ENCODE results near the gene TRIM47. TPM values are rescaled to one million over a fixed set of nuclear protein-coding genes. Genes with fewer than 3 reads are reported as not detected.

The TRIM47 gene
- total and polyA plus RNA-seq, 2 of the 13 experiments (the other 11 are each of a cell fraction or from before 2014, with no cell fraction given) = 33.5 to 82.0 TPM

- TF ChIP-seq FOXM1 (CRISPR knock-in tag; IDR thresholded peaks at IDR 0.05) (no peak), ZNF577 (CRISPR knock-in tag; IDR thresholded peaks at IDR 0.05; ENCODE audit: borderline replicate concordance, low read depth) (no peak), ZNF343 (CRISPR knock-in tag; IDR thresholded peaks at IDR 0.05) (no peak), PLSCR1 (CRISPR knock-in tag; IDR thresholded peaks at IDR 0.05; ENCODE audit: borderline replicate concordance) (no peak), THAP9 (CRISPR knock-in tag; IDR thresholded peaks at IDR 0.05; ENCODE audit: borderline replicate concordance) (no peak), POLR2AphosphoS5 (IDR thresholded peaks at IDR 0.05; ENCODE audit: low read depth, low read length) (peak; percentile 59), ZNF34 (CRISPR knock-in tag; IDR thresholded peaks at IDR 0.05; ENCODE audit: borderline replicate concordance) (no peak), TFE3 (CRISPR knock-in tag; IDR thresholded peaks at IDR 0.05) (0 out of 2 replicates have a peak, but pooled peaks have one; percentile 35), ZFP36L2 (CRISPR knock-in tag; IDR thresholded peaks at IDR 0.05) (no peak), FOXK1 (CRISPR knock-in tag; IDR thresholded peaks at IDR 0.05; ENCODE audit: borderline replicate concordance, low read depth) (no peak), TSC22D2 (CRISPR knock-in tag; IDR thresholded peaks at IDR 0.05; ENCODE audit: borderline replicate concordance) (peak; percentile 79; the same call in 1 of the 2 replicates), ARHGAP35 (CRISPR knock-in tag; IDR thresholded peaks at IDR 0.05; ENCODE audit: borderline replicate concordance) (peak; percentile 89; the same call in 1 of the 2 replicates), ETS1 (CRISPR knock-in tag; IDR thresholded peaks at IDR 0.05) (no peak), MED1 (CRISPR knock-in tag; IDR thresholded peaks at IDR 0.05) (peak; percentile 57), ZNF10 (CRISPR knock-in tag; IDR thresholded peaks at IDR 0.05; ENCODE audit: borderline replicate concordance, low read depth) (no peak), ZNF782 (CRISPR knock-in tag; IDR thresholded peaks at IDR 0.05; ENCODE audit: borderline replicate concordance) (no peak), CHCHD3 (CRISPR knock-in tag; IDR thresholded peaks at IDR 0.05) (no peak), HMGA1 (CRISPR knock-in tag; conservative IDR thresholded peaks at IDR 0.05) (no peak), KAT2B (IDR thresholded peaks at IDR 0.05; ENCODE audit: borderline replicate concordance, low read depth, low read length) (no peak)
- TF ChIP-seq, protein P1, sequence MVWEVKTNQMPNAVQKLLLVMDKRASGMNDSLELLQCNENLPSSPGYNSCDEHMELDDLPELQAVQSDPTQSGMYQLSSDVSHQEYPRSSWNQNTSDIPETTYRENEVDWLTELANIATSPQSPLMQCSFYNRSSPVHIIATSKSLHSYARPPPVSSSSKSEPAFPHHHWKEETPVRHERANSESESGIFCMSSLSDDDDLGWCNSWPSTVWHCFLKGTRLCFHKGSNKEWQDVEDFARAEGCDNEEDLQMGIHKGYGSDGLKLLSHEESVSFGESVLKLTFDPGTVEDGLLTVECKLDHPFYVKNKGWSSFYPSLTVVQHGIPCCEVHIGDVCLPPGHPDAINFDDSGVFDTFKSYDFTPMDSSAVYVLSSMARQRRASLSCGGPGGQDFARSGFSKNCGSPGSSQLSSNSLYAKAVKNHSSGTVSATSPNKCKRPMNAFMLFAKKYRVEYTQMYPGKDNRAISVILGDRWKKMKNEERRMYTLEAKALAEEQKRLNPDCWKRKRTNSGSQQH (CRISPR knock-in tag; IDR thresholded peaks at IDR 0.05; ENCODE audit: low read depth) = peak; percentile 70
- TF ChIP-seq, protein P2, sequence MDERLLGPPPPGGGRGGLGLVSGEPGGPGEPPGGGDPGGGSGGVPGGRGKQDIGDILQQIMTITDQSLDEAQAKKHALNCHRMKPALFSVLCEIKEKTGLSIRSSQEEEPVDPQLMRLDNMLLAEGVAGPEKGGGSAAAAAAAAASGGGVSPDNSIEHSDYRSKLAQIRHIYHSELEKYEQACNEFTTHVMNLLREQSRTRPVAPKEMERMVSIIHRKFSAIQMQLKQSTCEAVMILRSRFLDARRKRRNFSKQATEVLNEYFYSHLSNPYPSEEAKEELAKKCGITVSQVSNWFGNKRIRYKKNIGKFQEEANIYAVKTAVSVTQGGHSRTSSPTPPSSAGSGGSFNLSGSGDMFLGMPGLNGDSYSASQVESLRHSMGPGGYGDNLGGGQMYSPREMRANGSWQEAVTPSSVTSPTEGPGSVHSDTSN (CRISPR knock-in tag; IDR thresholded peaks at IDR 0.05) = no peak
These were observed 33.2 kb downstream of the TRIM47 start (continued) for GRCh38 chr17:75845058-75845711.

Data from HepG2 (cell line).